Stimulated activated CD8-positive, alpha-beta memory T cell treated with anti-CD3 and anti-CD28 coated beads, Interleukin-7, amount 100 ng/mL, for 48 hours (primary cell): ENCODE data around the gene OVCA2.

Source experiments
- DNase-seq, 2 donors: peaks; one replicate each; pipeline ENCODE4 v3.0.0-alpha.2; 2020; ENCODE audit warnings: low read depth in 1 of 2; ENCODE audit errors: extremely low read depth in 1 of 2

OVCA2 gene

GRCh38 chr17:2041561-2042389, at the start of gene OVCA2:
Gene OVCA2 (plus strand): TSS chr17:2042022. CDS start chr17:2042048, 26 bp downstream.
- peak; percentile 93 to 95 for DNase-seq

- DNase-seq, result no peak
Measured at GRCh38 chr17:1992541-1992940, 49.3 kb upstream of the OVCA2 start.

DNA sequence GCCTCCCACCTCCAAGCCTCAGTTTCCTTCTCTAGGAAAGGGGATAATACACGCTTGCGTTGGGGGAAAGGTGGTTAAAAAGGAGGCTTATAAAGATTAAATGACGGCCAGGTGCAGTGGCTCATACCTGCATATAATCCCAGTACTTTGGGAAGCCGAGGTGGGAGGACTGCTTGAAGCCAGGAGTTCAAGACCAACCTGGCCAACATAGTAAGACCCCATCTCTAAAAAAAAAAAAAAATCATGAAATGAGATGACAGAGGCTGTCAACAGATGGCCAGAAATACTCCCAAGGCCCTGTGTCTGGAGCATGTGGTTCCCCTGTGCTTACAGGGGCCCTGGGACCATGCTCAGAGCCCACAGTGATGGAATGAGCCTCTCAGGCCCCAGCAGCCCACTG, 47.1 kb upstream of the OVCA2 start:
- no peak for DNase-seq

DNA sequence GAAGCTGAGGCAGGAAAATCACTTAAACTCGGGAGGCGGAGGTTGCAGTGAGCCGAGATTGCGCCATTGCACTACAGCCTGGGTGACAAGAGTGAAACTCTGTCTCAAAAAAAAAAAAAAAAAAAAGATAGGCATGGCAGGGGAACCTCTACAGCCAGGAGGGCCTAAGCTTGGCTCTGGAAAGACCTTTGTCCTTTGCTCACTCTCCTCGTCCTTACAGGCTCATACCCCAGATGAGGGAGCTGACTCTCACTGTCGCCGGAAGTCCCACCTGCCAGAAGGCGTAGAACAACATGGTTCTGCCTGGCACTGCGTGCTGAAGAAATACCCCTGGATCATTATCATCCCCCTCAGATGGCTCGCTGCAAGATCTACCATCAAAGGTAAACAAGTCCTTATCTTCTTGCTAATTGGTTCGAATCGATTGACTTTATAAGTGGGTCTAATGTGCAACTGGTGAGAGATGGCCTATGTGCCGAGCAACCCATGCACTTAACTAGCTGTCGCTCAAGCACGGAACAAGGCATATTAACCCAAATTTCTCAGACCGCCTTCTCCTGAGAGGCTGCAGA, 46.4 kb upstream of the OVCA2 start:
- no peak for DNase-seq

DNA sequence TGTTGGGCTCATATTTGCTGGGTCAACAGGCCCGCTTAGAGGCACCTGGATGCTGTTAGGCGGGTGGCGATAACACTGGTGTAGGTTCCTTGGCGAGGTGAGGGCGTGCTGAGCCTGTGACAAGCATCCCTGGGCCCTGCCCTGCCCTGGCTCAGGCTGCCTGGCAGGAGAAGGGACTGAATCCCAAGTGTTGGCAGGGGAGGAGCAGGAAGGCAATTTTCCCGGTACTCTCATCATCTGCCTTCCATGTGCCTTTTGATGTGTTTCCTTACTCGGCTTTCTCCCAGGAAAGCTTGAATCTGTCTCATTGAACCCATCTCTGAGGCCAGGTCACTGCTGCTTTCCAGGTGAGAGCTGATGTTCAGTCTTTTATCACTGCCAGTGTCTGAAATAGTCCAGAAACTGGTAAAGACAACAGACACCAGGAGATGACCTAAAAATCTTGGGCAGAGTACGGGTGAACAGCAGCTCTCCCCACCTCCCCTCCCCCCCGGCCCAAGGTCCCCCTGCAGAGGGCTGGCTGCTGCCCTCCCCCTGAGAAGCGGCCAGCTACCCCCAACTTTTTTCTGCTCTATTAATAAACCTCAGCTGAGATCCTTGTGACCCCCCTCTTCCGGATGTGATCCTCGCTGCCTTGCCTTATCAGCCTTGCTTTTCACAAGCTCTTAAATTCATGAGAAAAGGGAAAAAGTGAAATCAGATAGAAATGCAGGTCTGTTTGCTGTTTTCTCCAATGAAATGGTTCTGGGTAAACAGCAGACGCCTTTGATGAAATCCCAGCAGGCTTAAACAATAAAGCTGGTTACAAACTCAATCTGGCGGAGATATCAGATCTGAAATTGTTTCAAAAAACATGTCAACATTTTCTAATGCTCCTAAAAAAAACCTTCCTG, 45.7 kb upstream of the OVCA2 start:
- DNase-seq, result no peak

DNA sequence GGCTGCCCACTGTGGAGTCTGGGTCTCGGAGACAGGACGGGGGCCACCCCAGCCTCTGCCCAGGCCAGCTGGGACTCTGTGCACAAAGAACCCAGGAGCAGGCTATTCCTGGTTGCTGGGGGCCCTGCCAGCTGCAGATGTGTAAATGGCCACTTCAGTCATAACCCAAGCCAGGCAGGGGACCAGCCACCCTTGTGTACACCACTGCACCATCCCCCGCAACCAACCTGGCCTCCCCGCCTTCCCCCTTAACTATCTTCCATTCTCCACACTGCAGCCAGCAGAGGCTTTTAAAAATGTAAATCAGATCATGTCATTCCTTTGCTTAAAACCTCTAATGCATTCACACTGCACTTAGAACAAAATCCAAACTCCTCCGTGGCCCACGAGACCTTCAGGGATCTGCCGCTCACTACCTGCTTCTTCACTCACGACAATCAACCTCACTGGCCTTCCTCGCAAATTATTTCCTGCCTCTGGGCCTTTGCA, 45.0 kb upstream of the OVCA2 start:
- no peak for DNase-seq

GRCh38 chr17:1997289-1997926, 44.4 kb upstream of the OVCA2 start:
- no peak for DNase-seq

DNA sequence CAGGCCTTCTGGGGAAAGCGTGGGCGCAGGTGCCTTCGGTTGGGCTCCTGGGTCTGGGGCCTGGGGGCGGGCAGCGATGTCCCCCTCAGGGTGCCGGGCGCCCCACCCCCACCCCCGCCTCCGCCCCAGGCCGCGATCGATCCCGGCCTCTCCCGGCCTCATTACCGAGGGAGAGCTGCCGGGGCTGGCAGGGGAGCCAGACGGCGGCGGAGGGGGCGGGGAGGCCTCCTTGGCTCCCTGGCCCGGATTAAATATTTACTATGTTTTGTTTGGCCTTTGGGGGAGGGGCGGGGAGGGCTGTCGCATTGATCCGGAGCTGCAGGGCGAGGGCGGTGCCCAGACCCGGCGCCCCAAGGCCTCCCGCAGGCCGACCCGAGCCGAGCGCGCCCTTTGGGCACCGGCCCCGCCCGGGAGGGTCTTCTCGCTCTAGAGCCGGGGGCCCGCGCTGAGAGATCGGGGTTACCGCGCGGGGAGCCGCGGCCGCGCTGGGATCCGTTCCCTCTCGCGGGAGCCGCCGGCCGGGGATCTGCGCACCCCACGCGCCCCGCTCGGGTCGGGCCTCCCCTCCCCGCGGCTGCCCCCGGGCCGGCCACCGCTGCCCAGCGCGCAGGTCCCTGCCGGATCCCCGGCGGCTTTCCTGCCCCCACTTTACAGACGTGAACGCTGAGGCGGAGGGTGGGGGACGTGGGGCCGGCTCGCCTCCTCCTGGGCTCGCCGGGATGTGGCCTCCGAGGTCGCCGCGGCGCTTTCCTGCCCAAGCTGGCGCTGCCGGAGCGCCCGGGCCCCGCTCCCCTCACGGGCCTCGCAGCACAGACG, 43.7 kb upstream of the OVCA2 start:
- DNase-seq, result no peak

DNA sequence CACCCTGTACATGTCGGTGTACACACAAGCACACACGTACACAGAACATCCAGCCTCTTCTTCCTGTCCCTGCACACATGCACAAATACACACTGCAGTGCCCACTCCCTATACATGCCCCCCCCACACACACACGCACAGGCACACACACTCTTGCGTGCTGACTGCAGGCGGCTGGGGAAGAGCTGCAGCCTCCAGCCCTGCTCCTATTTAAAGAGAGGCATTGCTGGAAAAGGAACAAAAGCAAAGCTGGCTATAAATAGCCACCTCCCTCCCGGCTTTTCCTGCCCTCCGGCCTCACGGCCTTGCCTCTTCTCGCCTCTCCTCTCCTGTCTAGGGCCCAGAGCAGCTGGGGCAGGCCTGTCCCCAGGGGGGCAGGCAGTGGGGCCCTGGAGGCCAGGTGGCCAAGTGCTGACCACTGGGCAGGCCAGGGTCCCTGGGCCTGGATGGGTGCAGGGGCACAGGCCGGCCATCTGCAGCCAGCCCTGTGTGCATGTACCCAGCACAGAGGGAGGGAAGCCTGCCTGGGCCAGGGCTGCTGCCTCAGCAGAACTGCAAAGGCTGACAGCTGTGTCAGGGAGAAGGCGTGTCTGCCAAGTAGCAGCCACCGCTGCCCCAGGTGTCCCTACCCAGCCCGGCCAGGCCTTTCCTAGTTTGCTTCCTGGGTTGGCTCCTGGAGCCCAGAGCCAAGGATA, 42.1 kb upstream of the OVCA2 start:
- DNase-seq, result no peak

- DNase-seq, result no peak
Measured at GRCh38 chr17:2002767-2003329, 39.0 kb upstream of the OVCA2 start.

DNA sequence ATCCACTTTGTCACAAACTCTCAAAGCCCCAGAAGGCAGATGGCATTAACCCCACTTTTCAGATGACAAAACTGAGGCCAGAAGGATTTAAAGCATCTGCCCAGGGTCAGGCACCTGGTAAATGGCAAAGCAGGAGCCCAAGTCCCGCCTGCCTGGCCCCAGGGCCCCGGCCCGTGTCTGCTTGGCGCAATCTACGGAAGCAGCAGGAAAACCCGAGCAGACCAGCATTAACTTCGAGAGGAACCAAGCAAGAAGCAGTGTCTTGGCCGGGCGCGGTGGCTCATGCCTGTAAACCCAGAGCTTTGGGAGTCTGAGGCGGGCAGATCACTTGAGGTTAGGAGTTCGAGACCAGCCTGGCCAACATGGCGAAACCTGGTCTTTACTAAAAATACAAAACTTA, 38.3 kb upstream of the OVCA2 start:
- no peak for DNase-seq

DNA sequence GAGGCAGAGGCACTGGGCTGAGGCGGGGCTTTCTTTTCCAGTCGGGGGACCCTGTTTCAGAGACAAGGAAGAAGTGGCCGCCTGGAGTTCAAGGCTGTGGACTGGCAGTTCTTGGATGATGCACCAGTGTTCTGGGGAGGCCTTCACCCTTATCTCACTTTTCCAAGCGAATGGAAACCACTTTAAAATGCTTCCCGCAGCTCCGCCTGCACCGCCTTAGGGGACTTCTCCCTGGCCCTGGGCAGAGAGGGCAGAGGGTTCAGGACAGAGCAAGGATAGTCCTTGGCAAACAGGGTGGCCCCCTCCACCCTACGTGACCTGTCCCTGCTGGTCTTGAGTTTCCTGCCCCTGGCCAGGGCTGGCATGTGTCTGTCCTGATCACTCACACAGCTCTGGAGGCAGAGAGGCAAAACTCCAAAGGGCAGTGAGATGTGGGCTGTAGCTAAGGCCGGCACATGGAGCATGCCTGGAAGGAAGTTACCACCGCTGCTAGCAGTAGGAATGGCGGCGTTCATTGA, 37.3 kb upstream of the OVCA2 start:
- DNase-seq, result no peak

DNA sequence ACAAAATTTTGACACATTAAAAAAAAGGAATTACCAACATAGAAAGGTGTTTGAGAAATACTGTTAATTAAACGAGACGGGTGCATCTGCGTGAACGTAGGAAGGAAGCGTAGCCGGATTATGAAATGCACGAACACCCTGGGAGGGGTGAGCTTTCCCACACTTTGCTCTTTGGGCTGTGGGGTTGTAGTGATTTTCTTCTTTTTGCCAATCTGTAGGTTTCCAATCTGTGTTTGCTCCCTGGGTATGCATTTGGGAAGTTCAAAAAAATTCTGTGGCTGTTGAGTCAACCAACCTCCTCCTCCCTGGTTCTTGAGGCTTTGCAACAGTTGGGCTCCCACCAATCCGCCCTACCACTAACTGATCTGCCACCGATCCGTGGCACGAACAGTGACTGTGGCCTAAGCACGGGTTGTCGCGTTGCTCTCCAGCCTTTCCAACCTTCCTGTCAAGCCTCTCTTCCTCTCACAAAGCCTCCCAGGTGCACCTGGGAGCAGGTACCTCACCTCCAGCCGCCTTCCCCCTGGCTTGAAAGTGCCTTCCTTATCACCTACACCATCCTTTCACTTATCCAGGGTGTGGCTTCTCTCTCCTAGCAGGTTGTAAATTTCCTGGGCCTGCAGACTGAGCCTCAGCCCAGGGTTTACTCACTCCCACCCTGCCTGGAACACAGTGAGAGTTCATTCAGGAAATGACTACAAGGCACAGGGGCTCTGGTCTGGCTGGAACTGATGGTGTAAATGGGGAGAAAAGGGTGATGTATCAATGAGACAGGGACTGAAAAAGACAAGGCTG, 33.3 kb upstream of the OVCA2 start:
- DNase-seq, result no peak

DNA sequence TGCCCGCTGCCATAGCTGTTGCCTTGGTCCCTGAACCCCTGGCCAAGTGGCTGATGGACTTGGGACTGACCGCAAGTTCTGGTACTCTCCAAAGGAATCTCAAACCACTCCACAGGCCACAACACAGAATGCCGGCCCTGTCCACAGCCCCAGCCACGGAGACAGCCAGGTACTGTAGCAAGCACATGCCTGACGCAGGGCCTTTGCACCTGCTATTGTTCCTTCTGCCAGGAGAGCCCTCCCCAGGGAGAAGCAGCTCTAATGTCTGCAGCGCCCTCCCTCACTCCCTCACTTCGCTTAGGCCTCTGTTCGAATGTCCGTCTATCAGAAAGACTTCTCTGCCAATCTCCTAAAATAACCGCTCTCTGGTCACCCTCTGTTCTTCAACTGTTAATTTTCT, 32.1 kb upstream of the OVCA2 start:
- DNase-seq, result no peak

- no peak for DNase-seq
Measured at GRCh38 chr17:2011411-2012371, 30.1 kb upstream of the OVCA2 start.

DNA sequence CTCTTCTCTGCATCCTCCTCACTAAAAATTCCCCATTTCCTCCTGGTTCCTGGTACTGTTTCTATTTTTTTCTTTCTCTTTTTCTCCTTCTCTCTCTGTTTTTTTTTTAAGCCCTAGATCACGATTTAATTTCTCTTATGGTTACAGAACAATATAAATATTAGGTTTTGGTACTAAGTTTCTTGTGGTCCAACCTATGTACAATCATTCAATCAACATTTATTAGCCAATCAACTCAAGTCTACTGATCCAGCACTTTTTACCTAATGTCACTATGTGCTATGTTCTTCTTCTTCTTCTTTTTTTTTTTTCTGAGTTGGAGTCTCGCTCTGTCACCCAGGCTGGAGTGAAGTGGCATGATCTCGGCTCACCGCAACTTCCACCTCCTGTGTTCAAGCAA, 29.3 kb upstream of the OVCA2 start:
- DNase-seq, result no peak
